Forelimb muscle (tissue), 1 donor: ENCODE results near the gene PHACTR4. TPM values are rescaled to one million over a fixed set of nuclear protein-coding genes. Genes with fewer than 3 reads are reported as not detected.
"Not testable (repeated sequence)": the region's sequence is repeated elsewhere in the genome, so short reads cannot be mapped to it uniquely, and the experiment has no call there.

Experiments
- DNase-seq: peaks from one replicate; pipeline ENCODE4 v3.0.0-alpha.2; 2013; ENCODE audit warnings: low read depth
- polyA plus RNA-seq: library from polyadenylated mRNA; unstranded; fragments of 120-200 nt; gene quantifications from one replicate; pipeline ENCODE4 v1.2.1, GENCODE V29; 2013; ENCODE audit not compliant: insufficient read length

The PHACTR4 gene
- polyA plus RNA-seq, 1 donor, result 23.4 TPM

DNA sequence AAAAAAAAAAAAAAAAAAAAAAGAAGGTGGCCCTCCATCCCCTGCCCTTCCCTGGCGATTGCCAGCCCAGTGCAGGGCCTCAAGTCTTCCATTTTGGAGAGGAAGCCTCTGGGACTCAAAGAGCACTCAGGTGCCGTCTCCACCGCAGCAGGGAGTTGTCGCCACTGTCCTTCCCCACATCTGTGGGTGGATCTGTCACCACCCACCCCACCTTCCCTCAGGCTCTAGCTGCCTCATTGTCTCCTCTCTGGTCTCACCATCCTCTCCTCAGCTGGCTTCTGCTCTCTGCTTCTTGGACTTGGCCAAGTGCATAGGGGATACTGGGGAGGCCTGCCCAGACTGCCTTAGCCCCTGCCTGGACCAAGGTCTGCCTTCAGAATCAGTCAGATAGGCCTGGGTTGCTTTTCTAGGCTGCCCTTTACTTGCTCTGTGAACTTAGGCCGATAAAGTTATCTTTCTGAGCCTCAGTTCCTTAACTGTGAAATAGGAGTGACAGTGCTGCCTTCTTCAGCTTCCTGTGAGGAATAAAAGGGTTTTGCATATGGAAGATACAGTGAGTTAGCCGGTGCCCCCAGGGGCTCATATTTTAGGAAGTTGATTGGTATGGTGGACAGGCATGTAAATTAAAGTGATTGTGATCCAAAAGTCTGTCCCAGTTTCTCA lies 152.1 kb downstream of the PHACTR4 start:
- DNase-seq, result no peak

DNA sequence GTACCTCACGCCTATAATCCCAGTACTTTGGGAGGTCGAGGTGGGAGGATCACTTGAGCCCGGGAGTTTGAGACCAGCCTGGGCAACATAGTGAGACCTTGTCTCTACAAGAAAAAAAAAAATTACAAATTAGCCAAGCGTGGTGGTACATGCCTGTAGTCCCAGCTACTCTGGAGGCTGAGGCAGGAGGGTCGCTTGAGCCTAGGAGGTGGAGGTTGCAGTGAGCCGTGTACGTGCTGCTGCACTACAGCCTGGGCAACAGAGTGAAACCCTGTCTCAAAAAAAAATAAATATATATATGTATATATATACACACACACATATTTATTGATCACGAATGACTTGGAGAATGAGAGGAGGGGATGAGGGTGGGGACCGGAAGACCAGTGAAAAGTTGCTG lies 153.0 kb downstream of the PHACTR4 start:
- not testable (repeated sequence) for DNase-seq

DNA sequence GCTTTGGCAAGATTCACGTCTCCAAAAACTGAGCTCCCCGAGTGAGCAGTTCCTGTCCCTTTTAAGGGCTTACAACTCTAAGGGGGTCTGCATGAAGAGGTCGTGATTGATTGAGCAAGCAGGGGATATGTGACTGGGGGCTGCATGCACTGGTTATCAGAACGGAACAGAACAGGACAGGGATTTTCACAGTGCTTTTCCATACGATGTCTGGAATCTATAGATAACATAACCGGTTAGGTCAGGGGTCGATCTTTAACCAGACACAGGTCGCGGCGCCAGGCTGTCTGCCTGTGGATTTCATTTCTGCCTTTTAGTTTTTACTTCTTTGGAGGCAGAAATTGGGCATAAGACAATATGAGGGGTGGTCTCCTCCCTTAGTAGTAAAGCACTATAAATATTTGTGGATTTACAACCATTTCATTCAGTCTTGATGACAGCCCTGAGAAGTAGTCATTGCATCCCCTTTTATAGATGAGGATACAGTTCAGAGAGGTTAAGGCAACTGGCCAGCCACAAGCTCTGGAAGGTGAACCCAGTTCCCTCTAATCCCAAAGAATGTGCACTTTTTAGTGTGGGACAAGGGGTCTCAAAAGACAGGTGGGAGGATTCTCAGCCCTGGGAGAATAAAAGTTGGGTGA lies 155.6 kb downstream of the PHACTR4 start:
- not testable (repeated sequence) for DNase-seq

DNA sequence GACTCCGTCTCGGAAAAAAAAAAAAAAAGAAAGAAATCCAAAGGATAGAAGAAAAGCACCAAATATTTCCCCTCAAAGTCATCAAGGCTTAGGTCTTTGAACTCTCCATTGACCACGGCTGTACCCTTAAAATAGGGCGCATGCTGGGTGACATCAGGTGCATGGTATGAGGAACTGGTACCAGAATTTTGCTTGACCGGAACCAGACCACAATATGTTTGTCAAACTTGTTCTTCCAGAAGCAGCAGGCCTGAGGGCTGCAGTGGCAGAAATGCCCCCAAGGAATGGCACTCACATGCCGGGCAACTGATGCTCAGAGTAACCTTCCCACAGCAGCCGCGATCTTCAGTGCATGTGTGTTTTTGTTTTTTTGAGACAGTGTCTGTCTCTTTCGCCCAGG lies 157.3 kb downstream of the PHACTR4 start:
- no peak for DNase-seq

DNA sequence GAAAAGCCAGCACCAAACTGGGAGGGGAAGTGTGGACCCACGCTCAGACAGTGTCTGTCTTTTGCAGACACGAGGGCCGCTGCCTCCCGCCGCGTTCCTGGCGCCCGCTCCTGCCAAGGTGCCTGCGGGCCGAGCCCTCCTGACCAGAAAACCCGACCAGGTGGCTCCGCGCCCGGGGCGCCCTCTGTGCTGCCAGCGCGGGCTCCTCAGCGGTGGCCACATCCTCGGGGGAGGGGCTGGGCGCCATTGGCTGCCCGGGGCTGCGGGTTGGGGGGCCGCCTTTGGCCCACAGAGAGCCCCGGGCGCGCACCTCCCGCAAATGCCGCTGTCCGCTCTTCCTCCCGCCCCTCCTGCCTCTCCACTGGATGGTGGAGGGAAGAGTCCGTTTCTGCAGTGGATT lies 160.9 kb downstream of the PHACTR4 start:
- no peak for DNase-seq

DNA sequence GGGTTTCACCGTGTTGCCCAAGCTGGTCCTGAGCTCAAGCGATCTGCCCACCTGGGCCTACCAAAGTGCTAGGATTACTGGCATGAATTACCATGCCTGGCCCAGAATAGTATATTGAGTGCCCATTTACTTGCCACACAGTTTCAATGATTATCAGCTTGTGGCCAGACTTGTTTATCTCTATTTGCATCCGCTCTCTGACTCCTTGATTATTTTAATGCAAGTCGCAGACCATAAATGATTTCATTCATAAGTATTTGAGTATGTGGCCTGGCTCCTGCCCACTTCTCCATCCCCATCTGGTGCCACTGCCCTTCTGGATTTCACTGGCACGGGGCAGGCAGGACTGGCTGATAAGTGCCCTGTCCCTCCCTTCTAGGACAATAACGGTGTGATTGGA lies 165.1 kb downstream of the PHACTR4 start:
- no peak for DNase-seq

DNA sequence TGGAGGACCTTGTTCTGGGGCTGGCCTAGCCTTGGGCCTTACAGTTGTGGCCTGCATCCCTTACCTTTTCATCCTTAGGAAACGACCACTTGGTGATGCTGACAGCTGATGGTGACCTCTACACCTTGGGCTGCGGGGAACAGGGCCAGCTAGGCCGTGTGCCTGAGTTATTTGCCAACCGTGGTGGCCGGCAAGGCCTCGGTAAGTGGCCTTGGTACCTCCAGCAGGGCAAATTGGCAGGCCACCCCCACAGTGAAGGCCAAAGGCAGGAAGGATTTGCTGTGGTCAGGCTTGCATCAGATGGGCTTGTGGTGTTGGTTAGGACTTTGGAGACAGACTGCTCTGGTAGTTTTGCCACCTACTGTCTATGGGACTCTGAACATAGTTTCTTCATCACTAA lies 165.6 kb downstream of the PHACTR4 start:
- DNase-seq, result no peak

DNA sequence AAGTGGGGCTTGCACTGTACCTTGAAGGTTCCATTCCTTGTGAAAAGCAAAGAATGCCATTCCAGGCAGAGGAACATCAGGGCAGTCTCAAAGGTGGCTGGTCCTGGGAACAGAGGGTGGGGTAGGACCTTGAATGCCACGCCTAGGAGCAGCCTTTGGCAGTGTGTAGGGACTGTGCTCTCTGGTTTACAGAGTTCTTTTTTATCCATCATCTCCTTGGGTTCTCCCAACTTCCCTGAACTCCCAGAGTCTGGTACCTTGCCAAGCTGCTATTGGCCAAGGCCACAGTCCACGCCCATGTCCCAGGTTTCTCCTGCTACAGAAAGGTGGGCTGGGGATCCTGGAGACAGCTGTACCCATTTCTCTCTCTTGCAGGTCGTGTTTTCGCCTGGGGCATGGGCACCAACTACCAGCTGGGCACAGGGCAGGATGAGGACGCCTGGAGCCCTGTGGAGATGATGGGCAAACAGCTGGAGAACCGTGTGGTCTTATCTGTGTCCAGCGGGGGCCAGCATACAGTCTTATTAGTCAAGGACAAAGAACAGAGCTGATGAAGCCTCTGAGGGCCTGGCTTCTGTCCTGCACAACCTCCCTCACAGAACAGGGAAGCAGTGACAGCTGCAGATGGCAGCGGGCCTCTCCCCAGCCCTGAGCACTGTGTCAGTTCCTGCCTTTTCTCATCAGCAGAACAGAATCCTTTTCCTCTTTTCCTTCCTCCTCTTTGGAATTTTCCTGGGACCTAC lies 168.1 kb downstream of the PHACTR4 start:
- DNase-seq, result no peak

DNA sequence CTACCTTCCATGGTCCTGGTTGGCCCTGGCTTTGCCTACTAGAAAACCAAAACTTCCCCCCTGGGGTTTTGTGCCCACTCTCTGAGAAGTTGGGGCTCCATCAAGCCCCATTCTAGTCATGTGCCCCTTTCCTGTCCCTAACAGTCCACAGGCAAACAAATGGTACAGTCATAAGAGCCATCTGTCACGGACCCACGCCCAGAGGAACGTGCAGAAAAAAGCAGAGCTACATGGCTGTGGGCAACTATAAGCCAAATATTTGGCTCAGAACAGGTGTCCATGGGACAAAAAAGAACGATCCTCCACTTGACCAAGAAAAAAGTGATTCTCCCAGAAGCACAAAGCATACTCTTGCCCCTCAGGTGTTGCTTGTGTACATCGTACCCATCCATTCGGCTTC lies 168.7 kb downstream of the PHACTR4 start:
- DNase-seq, result no peak

DNA sequence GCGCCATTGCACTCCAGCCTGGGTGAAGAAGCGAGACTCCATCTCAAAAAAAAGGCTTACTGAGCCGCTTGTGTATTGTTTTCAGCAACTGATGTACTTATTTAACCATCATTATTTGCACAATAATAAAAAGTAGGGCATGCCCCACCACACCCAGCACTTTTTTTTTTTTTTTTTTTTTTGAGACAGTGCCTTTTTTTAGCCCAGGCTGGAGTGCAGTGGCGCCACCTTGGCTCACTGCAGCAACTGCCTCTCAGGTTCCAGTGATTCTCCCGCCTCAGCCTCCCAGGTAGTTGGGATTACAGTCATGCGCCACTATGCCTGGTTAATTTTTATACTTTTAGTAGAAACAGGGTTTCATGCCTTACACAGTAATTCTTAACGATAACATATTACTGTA lies 171.1 kb downstream of the PHACTR4 start:
- no peak for DNase-seq

DNA sequence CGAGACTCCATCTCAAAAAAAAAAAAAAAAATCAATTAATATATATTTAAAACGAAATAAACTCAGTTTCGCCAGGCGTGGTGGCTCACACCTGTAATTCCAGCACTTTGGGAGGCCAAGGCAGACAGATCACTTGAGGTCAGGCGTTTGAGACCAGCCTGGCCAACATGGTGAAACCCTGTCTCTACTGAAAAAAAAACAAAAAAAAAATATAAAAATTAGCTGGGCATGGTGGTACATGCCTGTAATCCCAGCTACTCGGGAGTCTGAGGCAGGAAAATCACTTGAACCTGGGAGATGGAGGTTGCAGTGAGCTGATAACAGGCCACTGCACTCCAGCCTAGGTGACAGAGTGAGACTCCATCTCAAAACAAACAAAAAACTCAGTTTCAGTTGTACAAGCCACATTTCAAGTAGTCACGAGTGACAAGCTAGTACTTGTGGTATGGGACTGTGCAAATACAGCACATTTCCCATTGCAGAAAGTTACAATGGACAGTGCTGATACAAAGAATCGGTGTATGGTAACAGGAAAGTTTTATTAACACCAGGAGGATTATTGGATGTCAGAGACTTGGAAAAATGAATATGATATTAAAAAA lies 172.0 kb downstream of the PHACTR4 start:
- DNase-seq, result not testable (repeated sequence)

DNA sequence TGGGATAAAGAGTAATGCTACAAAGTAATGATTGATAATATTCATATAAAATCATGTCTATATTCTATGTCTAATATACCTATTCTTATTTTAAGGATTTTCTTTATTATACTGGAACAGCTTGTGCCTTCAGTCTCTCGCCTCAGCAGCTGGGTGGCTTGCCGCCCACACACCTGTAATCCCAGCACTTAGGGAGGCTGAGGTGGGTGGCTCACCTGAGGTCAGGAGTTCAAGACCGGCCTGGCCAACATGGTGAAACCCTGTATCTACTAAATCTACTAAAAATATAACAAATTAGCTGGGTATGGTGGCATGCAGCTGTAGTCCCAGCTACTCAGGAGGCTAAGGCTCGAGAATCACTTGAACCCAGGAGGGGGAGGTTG lies 175.7 kb downstream of the PHACTR4 start:
- DNase-seq, result no peak

DNA sequence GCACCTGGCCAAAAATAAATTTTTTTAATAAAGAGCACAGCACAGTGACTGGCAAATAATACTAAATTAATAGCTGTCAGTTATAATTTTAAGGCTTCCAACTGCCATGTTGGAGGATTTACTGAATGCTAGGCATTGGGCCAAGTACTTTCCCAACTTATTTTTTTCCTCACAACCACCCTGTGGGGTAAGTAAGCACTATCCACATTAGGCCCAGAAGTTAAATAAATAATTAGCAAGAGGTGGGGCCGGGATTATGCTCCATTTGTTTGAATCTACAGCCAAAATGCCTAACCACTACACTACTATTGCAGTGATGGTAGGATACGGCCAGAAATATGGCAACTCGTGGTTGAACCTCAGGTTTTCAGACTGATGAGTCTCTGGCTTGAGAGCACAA lies 178.8 kb downstream of the PHACTR4 start:
- no peak for DNase-seq

Other genes with a start within 250 kb of the PHACTR4 start
- 1.7 TPM for gene PTAFR, start 193.1 kb upstream of the PHACTR4 start, polyA plus RNA-seq
- gene DNAJC8, start 136.7 kb upstream of the PHACTR4 start, polyA plus RNA-seq, result 76.7 TPM
- 72.6 TPM for gene ATP5IF1, start 133.6 kb upstream of the PHACTR4 start, polyA plus RNA-seq
- gene SESN2, start 110.2 kb upstream of the PHACTR4 start, polyA plus RNA-seq, result 3.6 TPM
- gene MED18, start 40.7 kb upstream of the PHACTR4 start, polyA plus RNA-seq, result 12.2 TPM
- gene RCC1, start 136.3 kb downstream of the PHACTR4 start, polyA plus RNA-seq, result 25.0 TPM
- 19.2 TPM for gene TRNAU1AP, start 183.3 kb downstream of the PHACTR4 start, polyA plus RNA-seq
- 7.1 TPM for gene RAB42, start 222.5 kb downstream of the PHACTR4 start, polyA plus RNA-seq